ENCODE results near the gene CFAP100. TPM values are rescaled to one million over a fixed set of nuclear protein-coding genes. Genes with fewer than 3 reads are reported as not detected.

CFAP100 gene
- total RNA-seq, 4 donors from 2014 or later = not detected

GRCh38 chr3:126477061-126477380 lies 82.3 kb downstream of the CFAP100 start:
- peaks cover 33 to 41% (median 34%) of the 10 kb centered on the region in 3 donors for H3K4me1 ChIP-seq
- no peaks in the 10 kb centered on the region for H3K9me3 ChIP-seq
- 54 to 64% methylated on average over 4 of the region's 4 CpGs for WGBS, 2 donors
- DNase-seq = no peak
- H3K27ac ChIP-seq = peak overlapping the region in 1 of 4 donors; percentile 99
- H3K4me3 ChIP-seq = no peak overlapping the region
- no peak for TF ChIP-seq CTCF (IDR thresholded peaks at IDR 0.05)
- no peak for TF ChIP-seq POLR2A (IDR thresholded peaks at IDR 0.05)
- H3K27me3 ChIP-seq = no peaks in the 10 kb centered on the region
- intact Hi-C loops (cut with DNase I) = no loop called here
- no peaks in the 10 kb centered on the region for H3K36me3 ChIP-seq

- Histone ChIP-seq H3K27ac (no peak overlapping the region), H3K27me3 (no peaks in the 10 kb centered on the region), H3K36me3 (no peaks in the 10 kb centered on the region), H3K4me1 (peaks cover 18 to 24% (median 18%) of the 10 kb centered on the region in 3 donors), H3K9me3 (no peaks in the 10 kb centered on the region), H3K4me3 (no peak overlapping the region)
- no peak for TF ChIP-seq POLR2A (IDR thresholded peaks at IDR 0.05)
- no peak for TF ChIP-seq CTCF (IDR thresholded peaks at IDR 0.05)
- WGBS, 2 donors = 89 to 95% methylated on average over 7 to 9 of the region's 14 CpGs
- DNase-seq = no peak
- intact Hi-C loops (cut with DNase I) = no loop called here
These were observed 84.0 kb downstream of the CFAP100 start for GRCh38 chr3:126478581-126479310.

GRCh38 chr3:126479642-126480041 lies 84.9 kb downstream of the CFAP100 start:
- intact Hi-C loops (cut with DNase I) = no loop called here
- no peak for DNase-seq

GRCh38 chr3:126480206-126480605 lies 85.5 kb downstream of the CFAP100 start:
- intact Hi-C loops (cut with DNase I) = no loop called here
- Histone ChIP-seq H3K4me3 (no peak overlapping the region), H3K4me1 (peaks cover 5 to 10% (median 7%) of the 10 kb centered on the region in 3 donors), H3K36me3 (no peaks in the 10 kb centered on the region), H3K27ac (no peak overlapping the region), H3K9me3 (no peaks in the 10 kb centered on the region), H3K27me3 (no peaks in the 10 kb centered on the region)
- DNase-seq = no peak
- no peak for TF ChIP-seq POLR2A (IDR thresholded peaks at IDR 0.05)
- no peak for TF ChIP-seq CTCF (IDR thresholded peaks at IDR 0.05)
- WGBS, 2 donors = 92 to 93% methylated on average over 3 to 4 of the region's 5 CpGs

More at GRCh38 chr3:126479642-126480041, 84.9 kb downstream of the CFAP100 start:
- Histone ChIP-seq H3K4me1 (peaks cover 9 to 15% (median 9%) of the 10 kb centered on the region in 3 donors), H3K27me3 (no peaks in the 10 kb centered on the region), H3K36me3 (no peaks in the 10 kb centered on the region), H3K27ac (no peak overlapping the region), H3K9me3 (no peaks in the 10 kb centered on the region), H3K4me3 (no peak overlapping the region)
- no peak for TF ChIP-seq CTCF (IDR thresholded peaks at IDR 0.05)
- TF ChIP-seq POLR2A (IDR thresholded peaks at IDR 0.05) = no peak
- 60% methylated on average over 1 of the region's 1 CpG; no CpG with 5 or more reads in 1 of the 2 donors for WGBS, 2 donors

GRCh38 chr3:126480861-126481260 lies 86.2 kb downstream of the CFAP100 start:
- intact Hi-C loops (cut with DNase I) = no loop called here
- H3K27ac ChIP-seq = no peak overlapping the region
- no peaks in the 10 kb centered on the region for H3K27me3 ChIP-seq
- TF ChIP-seq CTCF (IDR thresholded peaks at IDR 0.05) (no peak), POLR2A (IDR thresholded peaks at IDR 0.05) (no peak)
- H3K4me1 ChIP-seq = peaks cover 5 to 10% (median 7%) of the 10 kb centered on the region in 3 donors
- 73 to 81% methylated on average over 4 of the region's 8 CpGs for WGBS, 2 donors
- H3K4me3 ChIP-seq = no peak overlapping the region
- no peaks in the 10 kb centered on the region for H3K9me3 ChIP-seq
- no peaks in the 10 kb centered on the region for H3K36me3 ChIP-seq
- no peak for DNase-seq

Data from esophagus squamous epithelium (tissue), 5 donors.